Stimulated activated CD4-positive, alpha-beta T cell treated with anti-CD3 and anti-CD28 coated beads, TNF-alpha, amount 100 ng/mL, for 24 hours (primary cell): Measurements from ENCODE around the gene CACNA1B.
"Not testable (repeated sequence)": the region's sequence is repeated elsewhere in the genome, so short reads cannot be mapped to it uniquely, and the experiment has no call there.

Experiments
- DNase-seq, 3 experiments: peaks; one replicate each; pipeline ENCODE4 v3.0.0-alpha.2; 2020; ENCODE audit warnings: low read depth in 3 of 3

Gene CACNA1B

GRCh38 chr9:138140980-138141379 lies 263.4 kb downstream of the CACNA1B start:
- DNase-seq = not testable (repeated sequence)

DNA sequence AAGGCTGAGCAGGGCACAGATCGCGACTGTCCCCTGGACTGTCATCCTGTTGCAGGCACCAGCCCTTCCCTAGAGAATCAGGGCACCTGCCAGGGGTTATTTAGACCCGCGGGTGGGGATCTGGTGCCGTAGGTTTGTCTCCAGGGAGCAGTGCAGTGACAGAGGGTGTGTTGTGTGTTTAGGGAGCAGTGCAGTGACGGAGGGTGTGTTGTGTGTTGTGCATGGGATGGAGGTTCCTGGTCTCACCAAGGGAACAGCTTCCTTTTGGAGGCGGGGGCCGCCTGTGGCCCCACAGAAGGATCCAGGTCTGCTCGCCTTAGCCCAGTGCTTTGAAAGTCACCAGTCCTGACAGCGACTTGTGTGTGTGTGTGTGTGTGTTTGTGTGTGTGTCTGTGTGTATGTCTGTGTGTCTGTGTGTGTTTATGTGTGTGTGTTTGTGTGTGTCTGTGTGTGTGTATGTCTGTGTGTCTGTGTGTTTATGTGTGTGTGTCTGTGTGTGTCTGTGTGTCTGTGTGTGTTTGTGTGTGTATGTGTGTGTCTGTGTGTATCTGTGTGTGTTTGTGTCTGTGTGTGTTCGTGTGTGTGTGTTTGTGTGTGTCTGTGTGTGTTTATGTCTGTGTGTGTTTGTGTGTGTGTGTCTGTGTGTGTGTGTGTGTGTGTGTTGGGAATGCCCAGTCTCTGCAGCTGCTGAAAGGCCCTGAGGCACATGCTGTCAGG lies 265.1 kb downstream of the CACNA1B start:
- DNase-seq = not testable (repeated sequence)

- DNase-seq = not testable (repeated sequence)
Observed at GRCh38 chr9:138143491-138143890, 265.9 kb downstream of the CACNA1B start.

DNA sequence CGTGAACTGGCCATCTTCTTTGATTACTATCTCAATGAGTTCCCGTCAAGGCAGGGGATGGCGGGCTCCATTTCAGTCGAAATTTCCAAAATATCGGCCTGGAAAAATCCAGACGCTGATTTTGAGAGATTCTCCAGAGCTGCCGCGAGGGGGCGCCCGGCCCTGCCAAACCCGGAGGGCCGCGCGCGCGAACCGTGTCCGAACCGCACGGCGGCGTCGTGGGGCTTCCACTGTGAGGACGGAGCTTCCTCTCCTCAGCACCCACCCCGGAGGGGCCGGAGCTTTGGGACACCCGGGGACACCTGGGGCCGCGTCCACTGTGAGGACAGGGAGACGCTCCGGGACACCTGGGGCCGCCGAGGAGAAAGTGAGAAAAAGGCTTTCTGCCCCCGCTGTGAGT lies 270.0 kb downstream of the CACNA1B start:
- peak in 2 of 3 experiments; percentile 17 to 42 for DNase-seq

DNA sequence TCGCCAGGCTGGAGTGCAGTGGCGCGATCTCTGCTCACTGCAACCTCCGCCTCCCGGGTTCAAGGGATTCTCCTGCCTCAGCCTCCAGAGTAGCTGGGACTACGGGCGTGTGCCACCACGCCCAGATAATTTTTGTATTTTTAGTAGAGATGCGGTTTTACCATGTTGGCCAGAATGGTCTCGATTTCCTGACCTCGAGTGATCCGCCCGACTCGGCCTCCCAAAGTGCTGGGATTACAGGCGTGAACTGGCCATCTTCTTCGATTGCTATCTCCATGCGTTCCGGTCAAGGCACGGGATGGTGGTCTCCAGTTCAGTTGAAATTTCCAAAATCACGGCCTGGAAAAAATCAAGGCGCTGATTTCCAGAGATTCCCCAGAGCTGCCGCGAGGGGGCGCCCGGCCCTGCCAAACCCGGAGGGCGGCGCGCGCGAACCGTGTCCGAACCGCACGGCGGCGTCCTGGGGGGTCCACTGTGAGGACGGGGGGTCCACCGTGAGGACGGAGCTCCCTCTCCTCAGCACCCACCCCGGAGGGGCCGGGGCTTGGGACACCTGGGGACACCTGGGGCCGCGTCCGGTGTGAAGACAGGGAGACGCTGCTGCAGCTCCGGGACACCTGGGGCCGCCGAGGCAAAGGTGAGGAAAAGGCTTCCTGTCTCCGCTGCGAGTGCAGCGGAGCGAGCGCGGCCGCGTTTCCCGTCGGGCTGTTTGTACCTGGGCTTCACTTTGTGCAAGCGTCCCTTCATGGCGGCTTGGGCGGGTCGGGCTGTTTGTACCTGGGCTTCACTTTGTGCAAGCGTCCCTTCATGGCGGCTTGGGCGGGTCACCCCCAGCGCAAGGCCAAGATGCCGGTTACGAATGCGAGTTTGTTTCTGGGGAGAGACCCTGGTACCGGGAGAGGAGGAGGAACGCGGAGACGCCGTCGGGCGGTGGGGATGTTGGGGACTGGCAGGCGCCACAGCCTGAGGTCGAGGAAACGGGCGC lies 272.4 kb downstream of the CACNA1B start:
- peak in 1 of 3 experiments; percentile 27 for DNase-seq

DNA sequence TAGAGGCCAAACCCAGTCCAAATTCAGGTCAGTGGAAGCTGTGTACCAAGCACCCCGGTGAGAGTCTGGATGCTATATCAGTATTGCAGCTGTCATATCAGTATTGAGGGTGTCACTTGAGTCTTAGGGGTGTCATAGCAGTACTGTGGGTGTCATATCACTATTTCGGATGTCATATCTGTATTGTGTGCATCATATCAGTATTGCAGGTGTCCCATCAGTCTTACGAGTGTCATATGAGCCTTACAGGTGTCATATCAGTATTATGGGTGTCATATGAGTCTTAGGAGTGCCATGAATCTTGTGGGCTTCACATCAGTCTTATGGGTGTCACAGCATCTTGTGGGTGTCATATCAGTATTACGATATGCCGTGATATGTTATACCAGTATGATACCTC lies 278.2 kb downstream of the CACNA1B start:
- not testable (repeated sequence) for DNase-seq

GRCh38 chr9:138166793-138167192 lies 289.2 kb downstream of the CACNA1B start:
- DNase-seq = not testable (repeated sequence)
